ENCODE measurements around the gene SEC14L2. TPM values are rescaled to one million over a fixed set of nuclear protein-coding genes. Genes with fewer than 3 reads are reported as not detected.

Gene SEC14L2
- total RNA-seq, 1 experiment from 2014 or later = 8.4 TPM

DNA sequence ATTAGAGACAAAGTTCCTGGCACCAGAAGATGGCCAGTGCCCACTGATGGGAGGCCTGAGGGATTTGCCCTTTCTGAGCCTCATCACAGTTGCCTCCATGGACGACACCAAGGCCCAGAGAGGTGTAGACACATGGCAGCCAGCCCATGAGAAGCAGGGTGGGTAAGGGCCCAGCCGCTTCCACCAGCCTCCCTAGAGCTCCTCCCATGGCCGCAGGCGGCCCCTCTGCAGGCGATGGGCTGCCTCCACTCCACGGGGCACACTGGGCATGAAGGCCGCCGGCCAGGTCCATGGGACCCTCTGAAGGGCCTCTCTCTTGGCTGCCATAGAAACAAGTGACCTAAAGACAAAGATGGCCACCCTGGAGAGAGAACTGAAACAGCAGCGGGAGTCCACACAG lies 25.5 kb upstream of the SEC14L2 start:
- Histone ChIP-seq H3K79me2 (ENCODE audit: low read length) (no peaks in the 10 kb centered on the region), H3K27me3 (ENCODE audit: low read length) (no peaks in the 10 kb centered on the region), H3K9me2 (replicated peaks; ENCODE audit: insufficient read depth, low read length) (no peaks in the 10 kb centered on the region), H3K27ac (ENCODE audit: low read length) (no peak overlapping the region), H3K9me3 (ENCODE audit: low read length) (no peaks in the 10 kb centered on the region), H3K36me3 (ENCODE audit: insufficient read depth, low read length) (no peaks in the 10 kb centered on the region), H3K4me2 (ENCODE audit: low read depth, low read length, poor library complexity, severe bottlenecking) (no peak overlapping the region), H4K20me1 (ENCODE audit: insufficient read depth, low read depth, low read length) (no peaks in the 10 kb centered on the region), H3K9ac (ENCODE audit: low read length) (no peak overlapping the region), H3K4me1 (ENCODE audit: low read length) (no peaks in the 10 kb centered on the region), H2AFZ (ENCODE audit: low read length) (no peak overlapping the region), H3K4me3 (ENCODE audit: low read length) (no peak overlapping the region)
- no peak for DNase-seq

DNA sequence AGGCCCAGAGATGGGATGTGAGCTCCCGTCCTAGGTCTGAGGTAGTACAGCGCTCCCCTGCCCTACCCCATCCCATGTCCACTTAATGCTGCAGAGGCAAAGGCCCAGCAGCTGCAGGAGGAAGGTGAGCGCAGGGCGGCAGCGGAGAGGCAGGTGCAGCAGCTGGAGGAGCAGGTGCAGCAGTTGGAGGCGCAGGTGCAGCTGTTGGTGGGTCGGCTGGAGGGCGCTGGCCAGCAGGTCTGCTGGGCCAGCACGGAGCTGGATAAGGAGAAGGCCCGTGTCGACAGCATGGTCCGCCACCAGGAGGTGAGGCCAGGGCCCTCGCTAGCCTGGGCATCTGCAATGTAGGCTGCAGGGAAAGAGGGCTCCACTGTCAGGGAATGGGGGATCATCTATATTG lies 24.8 kb upstream of the SEC14L2 start:
- no peak overlapping the region for H3K9ac ChIP-seq (ENCODE audit: low read length)
- H3K4me3 ChIP-seq (ENCODE audit: low read length) = no peak overlapping the region
- H3K9me3 ChIP-seq (ENCODE audit: low read length) = no peaks in the 10 kb centered on the region
- no peaks in the 10 kb centered on the region for H3K79me2 ChIP-seq (ENCODE audit: low read length)
- H3K27ac ChIP-seq (ENCODE audit: low read length) = no peak overlapping the region
- no peaks in the 10 kb centered on the region for H3K9me2 ChIP-seq (replicated peaks; ENCODE audit: insufficient read depth, low read length)
- H3K36me3 ChIP-seq (ENCODE audit: insufficient read depth, low read length) = no peaks in the 10 kb centered on the region
- no peaks in the 10 kb centered on the region for H3K27me3 ChIP-seq (ENCODE audit: low read length)
- H2AFZ ChIP-seq (ENCODE audit: low read length) = no peak overlapping the region
- H4K20me1 ChIP-seq (ENCODE audit: insufficient read depth, low read depth, low read length) = no peaks in the 10 kb centered on the region
- no peak overlapping the region for H3K4me2 ChIP-seq (ENCODE audit: low read depth, low read length, poor library complexity, severe bottlenecking)
- no peak for DNase-seq
- H3K4me1 ChIP-seq (ENCODE audit: low read length) = no peaks in the 10 kb centered on the region

DNA sequence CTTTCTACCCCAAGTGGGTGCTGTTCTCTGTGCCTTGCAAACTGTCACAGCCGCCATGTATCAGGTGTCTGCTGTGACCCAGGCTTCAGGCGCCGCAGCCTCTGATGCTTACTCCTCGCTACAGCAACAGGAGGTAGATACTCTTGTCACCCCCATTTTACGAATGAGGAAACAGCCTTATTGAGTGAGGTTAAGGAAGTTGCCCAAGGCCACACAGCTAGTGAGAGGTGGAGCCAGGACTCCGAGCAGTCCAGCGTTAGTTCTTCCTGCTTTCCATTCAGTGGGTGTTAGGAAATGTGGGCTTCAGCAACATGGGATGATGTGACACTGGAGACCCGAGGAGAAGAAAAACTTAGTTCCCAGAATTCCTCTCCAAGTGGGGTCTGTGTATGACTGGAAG lies 23.9 kb upstream of the SEC14L2 start:
- no peaks in the 10 kb centered on the region for H3K36me3 ChIP-seq (ENCODE audit: insufficient read depth, low read length)
- no peak overlapping the region for H2AFZ ChIP-seq (ENCODE audit: low read length)
- H3K9ac ChIP-seq (ENCODE audit: low read length) = no peak overlapping the region
- H3K4me1 ChIP-seq (ENCODE audit: low read length) = no peaks in the 10 kb centered on the region
- H4K20me1 ChIP-seq (ENCODE audit: insufficient read depth, low read depth, low read length) = no peaks in the 10 kb centered on the region
- no peak overlapping the region for H3K4me3 ChIP-seq (ENCODE audit: low read length)
- no peak overlapping the region for H3K27ac ChIP-seq (ENCODE audit: low read length)
- H3K4me2 ChIP-seq (ENCODE audit: low read depth, low read length, poor library complexity, severe bottlenecking) = no peak overlapping the region
- no peaks in the 10 kb centered on the region for H3K79me2 ChIP-seq (ENCODE audit: low read length)
- no peaks in the 10 kb centered on the region for H3K27me3 ChIP-seq (ENCODE audit: low read length)
- no peaks in the 10 kb centered on the region for H3K9me3 ChIP-seq (ENCODE audit: low read length)
- H3K9me2 ChIP-seq (replicated peaks; ENCODE audit: insufficient read depth, low read length) = no peaks in the 10 kb centered on the region
- DNase-seq = no peak

DNA sequence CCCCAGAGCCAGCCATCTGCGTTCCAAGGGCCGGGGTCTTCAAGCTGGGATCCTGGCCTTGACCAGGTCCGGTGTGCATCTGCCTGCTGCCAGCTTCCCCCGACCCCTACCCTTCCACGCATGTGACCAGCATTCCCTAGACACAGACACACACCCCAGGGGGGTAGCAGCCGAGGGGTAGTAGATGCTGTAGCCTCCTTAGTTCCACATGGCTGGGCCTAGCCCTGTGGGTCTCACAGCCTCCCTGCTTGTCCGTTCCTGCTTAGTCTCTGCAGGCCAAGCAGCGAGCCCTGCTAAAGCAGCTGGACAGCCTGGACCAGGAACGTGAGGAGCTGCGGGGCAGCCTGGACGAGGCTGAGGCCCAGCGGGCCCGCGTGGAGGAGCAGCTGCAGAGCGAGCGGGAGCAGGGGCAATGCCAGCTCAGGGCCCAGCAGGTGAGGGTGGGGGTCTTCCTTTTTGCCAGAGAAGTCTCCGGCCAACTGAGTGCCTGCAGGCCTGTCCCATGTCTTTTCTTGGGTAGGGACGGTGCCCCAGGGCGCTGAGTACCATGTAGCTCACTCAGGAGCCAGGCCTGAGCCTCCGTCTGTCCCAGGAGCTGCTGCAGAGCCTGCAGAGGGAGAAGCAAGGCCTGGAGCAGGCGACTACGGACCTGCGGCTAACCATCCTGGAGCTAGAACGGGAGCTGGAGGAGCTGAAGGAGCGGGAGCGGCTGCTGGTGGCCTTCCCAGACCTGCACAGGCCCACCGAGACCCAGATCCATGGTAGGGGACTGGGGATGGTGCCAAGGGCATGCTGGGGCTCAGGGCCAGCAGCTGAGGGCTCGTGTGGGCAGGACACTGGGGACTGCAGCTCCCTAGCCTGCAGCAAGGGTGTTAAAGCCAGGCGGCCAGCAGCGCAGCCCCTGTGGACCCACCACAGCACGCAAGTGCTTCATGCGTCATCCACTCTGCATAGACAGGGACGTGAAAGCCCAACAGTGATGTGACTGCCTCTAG lies 23.2 kb upstream of the SEC14L2 start:
- Histone ChIP-seq H2AFZ (ENCODE audit: low read length) (no peak overlapping the region), H3K9me2 (replicated peaks; ENCODE audit: insufficient read depth, low read length) (no peaks in the 10 kb centered on the region), H3K27me3 (ENCODE audit: low read length) (no peaks in the 10 kb centered on the region), H3K27ac (ENCODE audit: low read length) (no peak overlapping the region), H3K36me3 (ENCODE audit: insufficient read depth, low read length) (no peaks in the 10 kb centered on the region), H3K79me2 (ENCODE audit: low read length) (no peaks in the 10 kb centered on the region), H3K4me1 (ENCODE audit: low read length) (no peaks in the 10 kb centered on the region), H3K9me3 (ENCODE audit: low read length) (no peaks in the 10 kb centered on the region), H3K4me2 (ENCODE audit: low read depth, low read length, poor library complexity, severe bottlenecking) (no peak overlapping the region), H3K4me3 (ENCODE audit: low read length) (no peak overlapping the region), H3K9ac (ENCODE audit: low read length) (no peak overlapping the region), H4K20me1 (ENCODE audit: insufficient read depth, low read depth, low read length) (no peaks in the 10 kb centered on the region)
- DNase-seq = no peak

DNA sequence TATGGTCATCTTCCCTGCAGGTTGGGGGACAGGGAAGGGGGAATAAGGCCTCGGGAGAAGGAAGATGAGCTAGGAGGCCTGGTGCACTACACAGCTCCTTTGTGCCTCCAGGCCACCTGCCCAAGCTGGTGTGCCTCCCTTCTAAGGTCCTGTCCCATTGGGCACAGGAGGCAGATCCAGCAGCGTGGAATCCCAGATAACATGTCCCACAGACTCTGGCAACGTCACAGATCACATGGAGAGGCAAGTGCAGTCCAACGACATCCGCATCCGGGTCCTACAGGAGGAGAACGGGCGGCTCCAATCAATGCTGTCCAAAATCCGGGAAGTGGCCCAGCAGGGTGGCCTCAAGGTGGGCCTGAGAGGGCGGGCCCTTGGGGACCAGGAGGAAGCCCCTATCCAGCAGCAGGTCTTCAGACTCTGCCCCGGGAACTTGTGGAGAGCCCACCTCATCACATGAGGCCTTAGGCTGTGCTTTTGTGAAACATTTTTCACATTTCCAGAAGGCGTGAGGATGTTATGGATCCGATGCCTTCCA lies 21.4 kb upstream of the SEC14L2 start:
- peaks cover 2% of the 10 kb centered on the region; the same call in 1 of the 2 replicates for H3K4me1 ChIP-seq (ENCODE audit: low read length)
- H4K20me1 ChIP-seq (ENCODE audit: insufficient read depth, low read depth, low read length) = no peaks in the 10 kb centered on the region
- H3K79me2 ChIP-seq (ENCODE audit: low read length) = no peaks in the 10 kb centered on the region
- H3K9me2 ChIP-seq (replicated peaks; ENCODE audit: insufficient read depth, low read length) = no peaks in the 10 kb centered on the region
- H3K27ac ChIP-seq (ENCODE audit: low read length) = no peak overlapping the region
- no peaks in the 10 kb centered on the region for H3K36me3 ChIP-seq (ENCODE audit: insufficient read depth, low read length)
- H3K4me3 ChIP-seq (ENCODE audit: low read length) = no peak overlapping the region
- H3K9ac ChIP-seq (ENCODE audit: low read length) = no peak overlapping the region
- H3K9me3 ChIP-seq (ENCODE audit: low read length) = no peaks in the 10 kb centered on the region
- DNase-seq = no peak
- no peaks in the 10 kb centered on the region for H3K27me3 ChIP-seq (ENCODE audit: low read length)
- H2AFZ ChIP-seq (ENCODE audit: low read length) = no peak overlapping the region
- H3K4me2 ChIP-seq (ENCODE audit: low read depth, low read length, poor library complexity, severe bottlenecking) = no peak overlapping the region

DNA sequence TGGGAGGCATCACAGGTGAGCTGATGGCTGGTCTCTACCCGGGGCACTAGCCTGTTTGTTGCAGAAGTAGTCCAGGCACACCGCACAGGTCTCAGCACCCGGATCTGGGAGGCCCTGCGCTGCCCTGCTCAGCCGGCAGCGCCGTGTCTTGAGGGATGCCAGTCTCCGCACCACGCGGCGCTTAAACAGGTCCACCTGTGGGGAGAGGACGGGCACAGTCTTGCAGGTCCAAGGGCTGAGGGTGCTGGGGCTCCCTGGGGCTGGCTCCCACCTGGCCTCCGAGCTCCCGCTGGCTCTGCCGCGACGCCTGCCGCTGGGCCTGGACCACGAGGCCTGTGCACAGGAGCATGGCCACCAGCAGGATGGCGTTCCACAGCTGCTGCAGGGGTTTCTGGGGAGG lies 16.8 kb upstream of the SEC14L2 start:
- no peak overlapping the region for H3K4me2 ChIP-seq (ENCODE audit: low read depth, low read length, poor library complexity, severe bottlenecking)
- no peaks in the 10 kb centered on the region for H3K79me2 ChIP-seq (ENCODE audit: low read length)
- no peak for DNase-seq
- no peaks in the 10 kb centered on the region for H3K9me3 ChIP-seq (ENCODE audit: low read length)
- H3K9me2 ChIP-seq (replicated peaks; ENCODE audit: insufficient read depth, low read length) = no peaks in the 10 kb centered on the region
- no peaks in the 10 kb centered on the region for H4K20me1 ChIP-seq (ENCODE audit: insufficient read depth, low read depth, low read length)
- no peak overlapping the region for H3K4me3 ChIP-seq (ENCODE audit: low read length)
- H3K4me1 ChIP-seq (ENCODE audit: low read length) = peaks cover 6% of the 10 kb centered on the region; the same call in 1 of the 2 replicates
- no peak overlapping the region for H3K27ac ChIP-seq (ENCODE audit: low read length)
- no peak overlapping the region for H2AFZ ChIP-seq (ENCODE audit: low read length)
- H3K27me3 ChIP-seq (ENCODE audit: low read length) = no peaks in the 10 kb centered on the region
- H3K36me3 ChIP-seq (ENCODE audit: insufficient read depth, low read length) = no peaks in the 10 kb centered on the region
- no peak overlapping the region for H3K9ac ChIP-seq (ENCODE audit: low read length)

DNA sequence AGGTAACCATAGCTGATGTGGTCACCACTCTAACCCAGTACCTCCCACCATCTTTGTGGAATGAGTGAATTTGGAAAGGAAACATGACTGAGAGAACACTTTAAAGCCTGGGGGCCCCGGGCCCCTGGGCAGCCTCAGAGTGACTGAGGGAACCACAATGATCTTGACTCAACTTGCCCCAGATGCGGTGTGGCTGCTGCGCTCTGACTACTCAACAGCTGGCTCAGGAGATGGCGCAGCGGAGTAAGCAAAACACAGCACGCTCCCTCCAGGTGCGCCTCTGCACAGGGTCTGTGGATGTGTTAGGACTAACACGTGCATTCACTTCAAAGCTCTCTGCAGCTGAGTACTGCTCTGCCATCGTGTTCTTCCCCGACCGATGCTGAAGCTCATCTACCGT lies 15.6 kb upstream of the SEC14L2 start:
- Histone ChIP-seq H3K36me3 (ENCODE audit: insufficient read depth, low read length) (no peaks in the 10 kb centered on the region), H3K79me2 (ENCODE audit: low read length) (no peaks in the 10 kb centered on the region), H3K9me2 (replicated peaks; ENCODE audit: insufficient read depth, low read length) (no peaks in the 10 kb centered on the region), H2AFZ (ENCODE audit: low read length) (no peak overlapping the region), H3K4me2 (ENCODE audit: low read depth, low read length, poor library complexity, severe bottlenecking) (no peak overlapping the region), H3K27me3 (ENCODE audit: low read length) (no peaks in the 10 kb centered on the region), H3K27ac (ENCODE audit: low read length) (no peak overlapping the region), H3K4me1 (ENCODE audit: low read length) (peaks cover 10% of the 10 kb centered on the region), H3K4me3 (ENCODE audit: low read length) (no peak overlapping the region), H4K20me1 (ENCODE audit: insufficient read depth, low read depth, low read length) (no peaks in the 10 kb centered on the region), H3K9me3 (ENCODE audit: low read length) (no peaks in the 10 kb centered on the region), H3K9ac (ENCODE audit: low read length) (no peak overlapping the region)
- DNase-seq = no peak

DNA sequence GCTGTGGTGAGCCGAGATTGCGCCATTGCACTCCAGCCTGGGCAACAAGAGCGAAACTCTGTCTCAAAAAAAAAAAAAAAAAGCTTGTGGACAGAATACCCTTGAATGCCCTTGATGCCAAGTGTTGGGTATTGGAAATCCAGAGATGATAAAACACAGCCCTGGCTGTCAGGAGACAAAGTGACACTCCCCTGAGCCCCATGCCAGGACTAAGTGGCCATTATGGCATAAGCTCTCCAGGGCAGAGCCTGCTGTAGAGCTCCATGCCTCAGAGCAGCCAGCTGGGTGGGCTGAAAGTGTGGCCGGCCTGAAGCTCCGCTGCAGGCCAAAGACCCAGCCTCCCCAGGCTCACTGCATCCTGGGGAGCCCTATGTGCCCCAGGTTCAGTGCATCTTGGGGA lies 14.5 kb upstream of the SEC14L2 start:
- no peaks in the 10 kb centered on the region for H3K9me3 ChIP-seq (ENCODE audit: low read length)
- no peak overlapping the region for H3K9ac ChIP-seq (ENCODE audit: low read length)

More for the DNA sequence above, 14.5 kb upstream of the SEC14L2 start:
- H3K27ac ChIP-seq (ENCODE audit: low read length) = no peak overlapping the region
- no peaks in the 10 kb centered on the region for H4K20me1 ChIP-seq (ENCODE audit: insufficient read depth, low read depth, low read length)
- no peaks in the 10 kb centered on the region for H3K27me3 ChIP-seq (ENCODE audit: low read length)
- H3K36me3 ChIP-seq (ENCODE audit: insufficient read depth, low read length) = no peaks in the 10 kb centered on the region
- H3K4me3 ChIP-seq (ENCODE audit: low read length) = no peak overlapping the region
- H2AFZ ChIP-seq (ENCODE audit: low read length) = no peak overlapping the region
- no peaks in the 10 kb centered on the region for H3K79me2 ChIP-seq (ENCODE audit: low read length)
- peaks cover 15% of the 10 kb centered on the region for H3K4me1 ChIP-seq (ENCODE audit: low read length)
- H3K4me2 ChIP-seq (ENCODE audit: low read depth, low read length, poor library complexity, severe bottlenecking) = no peak overlapping the region
- H3K9me2 ChIP-seq (replicated peaks; ENCODE audit: insufficient read depth, low read length) = no peaks in the 10 kb centered on the region
- no peak for DNase-seq

Measured in Karpas-422 (cell line).